ENCODE measurements around the gene ZFAND2B. TPM values are rescaled to one million over a fixed set of nuclear protein-coding genes. Genes with fewer than 3 reads are reported as not detected.

ZFAND2B gene
- total and polyA plus RNA-seq, 2 experiments from 2014 or later = 16.3 to 30.0 TPM

DNA sequence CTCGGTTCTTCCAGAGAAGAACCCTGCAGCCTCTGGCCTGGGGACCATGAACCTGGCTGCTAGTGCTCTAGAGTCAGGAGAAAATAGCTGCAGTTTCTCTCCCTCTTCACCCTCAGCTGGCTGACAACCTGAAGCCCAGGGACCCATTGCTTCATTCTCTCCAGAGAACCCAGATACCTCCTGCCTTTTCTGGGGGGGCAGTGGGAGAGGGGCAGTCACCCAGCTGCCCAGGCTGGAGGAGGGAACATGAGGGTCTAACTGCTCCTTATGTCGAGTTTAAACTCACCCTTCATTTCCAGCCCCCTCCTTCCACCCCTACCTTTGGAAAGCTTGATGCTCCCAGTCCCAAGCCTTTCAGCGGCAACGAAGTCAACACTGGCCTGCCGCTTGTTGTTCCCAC lies 7.6 kb upstream of the ZFAND2B start:
- peaks cover 10% of the 10 kb centered on the region for H3K27me3 Mint-ChIP-seq (ENCODE audit: insufficient read depth, low read depth, poor library complexity)
- H3F3A ChIP-seq (replicated peaks; ENCODE audit: low read depth) = no peaks in the 10 kb centered on the region
- no peaks in the 10 kb centered on the region for H3K79me2 ChIP-seq (replicated peaks; ENCODE audit: insufficient read depth)
- H3K4me1 ChIP-seq (ENCODE audit: insufficient read depth) = no peaks in the 10 kb centered on the region; the same call in 1 of the 2 replicates
- H3K27me3 ChIP-seq (ENCODE audit: insufficient read depth) = no peaks in the 10 kb centered on the region
- H2AFZ ChIP-seq = no peak overlapping the region
- peaks cover 10% of the 10 kb centered on the region; the same call in 2 of the 3 replicates for H3K4me1 Mint-ChIP-seq
- no peak overlapping the region for H3K27ac Mint-ChIP-seq
- no peaks in the 10 kb centered on the region for H3K36me3 Mint-ChIP-seq (ENCODE audit: low read depth)
- TF ChIP-seq, protein P1, sequence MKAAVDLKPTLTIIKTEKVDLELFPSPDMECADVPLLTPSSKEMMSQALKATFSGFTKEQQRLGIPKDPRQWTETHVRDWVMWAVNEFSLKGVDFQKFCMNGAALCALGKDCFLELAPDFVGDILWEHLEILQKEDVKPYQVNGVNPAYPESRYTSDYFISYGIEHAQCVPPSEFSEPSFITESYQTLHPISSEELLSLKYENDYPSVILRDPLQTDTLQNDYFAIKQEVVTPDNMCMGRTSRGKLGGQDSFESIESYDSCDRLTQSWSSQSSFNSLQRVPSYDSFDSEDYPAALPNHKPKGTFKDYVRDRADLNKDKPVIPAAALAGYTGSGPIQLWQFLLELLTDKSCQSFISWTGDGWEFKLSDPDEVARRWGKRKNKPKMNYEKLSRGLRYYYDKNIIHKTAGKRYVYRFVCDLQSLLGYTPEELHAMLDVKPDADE (IDR thresholded peaks at IDR 0.05) = no peak
- TF ChIP-seq JUNB (IDR thresholded peaks at IDR 0.05; ENCODE audit: unreplicated experiment) (no peak), EZH2 (IDR thresholded peaks at IDR 0.05; ENCODE audit: low read depth, unreplicated experiment) (no peak), NANOG (IDR thresholded peaks at IDR 0.05; ENCODE audit: borderline replicate concordance) (no peak), EZH2phosphoT487 (IDR thresholded peaks at IDR 0.05; ENCODE audit: unreplicated experiment) (no peak), POLR2AphosphoS5 (IDR thresholded peaks at IDR 0.05; ENCODE audit: low read depth) (no peak), ZNF114 (CRISPR knock-in tag; IDR thresholded peaks at IDR 0.05) (no peak), STAT1 (IDR thresholded peaks at IDR 0.05; ENCODE audit: unreplicated experiment) (no peak), CREB1 (CRISPR knock-in tag; IDR thresholded peaks at IDR 0.05; ENCODE audit: low read depth) (no peak), ZNF331 (CRISPR knock-in tag; IDR thresholded peaks at IDR 0.05; ENCODE audit: low read depth) (no peak)
- TF ChIP-seq, protein P2, sequence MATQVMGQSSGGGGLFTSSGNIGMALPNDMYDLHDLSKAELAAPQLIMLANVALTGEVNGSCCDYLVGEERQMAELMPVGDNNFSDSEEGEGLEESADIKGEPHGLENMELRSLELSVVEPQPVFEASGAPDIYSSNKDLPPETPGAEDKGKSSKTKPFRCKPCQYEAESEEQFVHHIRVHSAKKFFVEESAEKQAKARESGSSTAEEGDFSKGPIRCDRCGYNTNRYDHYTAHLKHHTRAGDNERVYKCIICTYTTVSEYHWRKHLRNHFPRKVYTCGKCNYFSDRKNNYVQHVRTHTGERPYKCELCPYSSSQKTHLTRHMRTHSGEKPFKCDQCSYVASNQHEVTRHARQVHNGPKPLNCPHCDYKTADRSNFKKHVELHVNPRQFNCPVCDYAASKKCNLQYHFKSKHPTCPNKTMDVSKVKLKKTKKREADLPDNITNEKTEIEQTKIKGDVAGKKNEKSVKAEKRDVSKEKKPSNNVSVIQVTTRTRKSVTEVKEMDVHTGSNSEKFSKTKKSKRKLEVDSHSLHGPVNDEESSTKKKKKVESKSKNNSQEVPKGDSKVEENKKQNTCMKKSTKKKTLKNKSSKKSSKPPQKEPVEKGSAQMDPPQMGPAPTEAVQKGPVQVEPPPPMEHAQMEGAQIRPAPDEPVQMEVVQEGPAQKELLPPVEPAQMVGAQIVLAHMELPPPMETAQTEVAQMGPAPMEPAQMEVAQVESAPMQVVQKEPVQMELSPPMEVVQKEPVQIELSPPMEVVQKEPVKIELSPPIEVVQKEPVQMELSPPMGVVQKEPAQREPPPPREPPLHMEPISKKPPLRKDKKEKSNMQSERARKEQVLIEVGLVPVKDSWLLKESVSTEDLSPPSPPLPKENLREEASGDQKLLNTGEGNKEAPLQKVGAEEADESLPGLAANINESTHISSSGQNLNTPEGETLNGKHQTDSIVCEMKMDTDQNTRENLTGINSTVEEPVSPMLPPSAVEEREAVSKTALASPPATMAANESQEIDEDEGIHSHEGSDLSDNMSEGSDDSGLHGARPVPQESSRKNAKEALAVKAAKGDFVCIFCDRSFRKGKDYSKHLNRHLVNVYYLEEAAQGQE (IDR thresholded peaks at IDR 0.05; ENCODE audit: unreplicated experiment) = no peak
- TF ChIP-seq, protein P3, sequence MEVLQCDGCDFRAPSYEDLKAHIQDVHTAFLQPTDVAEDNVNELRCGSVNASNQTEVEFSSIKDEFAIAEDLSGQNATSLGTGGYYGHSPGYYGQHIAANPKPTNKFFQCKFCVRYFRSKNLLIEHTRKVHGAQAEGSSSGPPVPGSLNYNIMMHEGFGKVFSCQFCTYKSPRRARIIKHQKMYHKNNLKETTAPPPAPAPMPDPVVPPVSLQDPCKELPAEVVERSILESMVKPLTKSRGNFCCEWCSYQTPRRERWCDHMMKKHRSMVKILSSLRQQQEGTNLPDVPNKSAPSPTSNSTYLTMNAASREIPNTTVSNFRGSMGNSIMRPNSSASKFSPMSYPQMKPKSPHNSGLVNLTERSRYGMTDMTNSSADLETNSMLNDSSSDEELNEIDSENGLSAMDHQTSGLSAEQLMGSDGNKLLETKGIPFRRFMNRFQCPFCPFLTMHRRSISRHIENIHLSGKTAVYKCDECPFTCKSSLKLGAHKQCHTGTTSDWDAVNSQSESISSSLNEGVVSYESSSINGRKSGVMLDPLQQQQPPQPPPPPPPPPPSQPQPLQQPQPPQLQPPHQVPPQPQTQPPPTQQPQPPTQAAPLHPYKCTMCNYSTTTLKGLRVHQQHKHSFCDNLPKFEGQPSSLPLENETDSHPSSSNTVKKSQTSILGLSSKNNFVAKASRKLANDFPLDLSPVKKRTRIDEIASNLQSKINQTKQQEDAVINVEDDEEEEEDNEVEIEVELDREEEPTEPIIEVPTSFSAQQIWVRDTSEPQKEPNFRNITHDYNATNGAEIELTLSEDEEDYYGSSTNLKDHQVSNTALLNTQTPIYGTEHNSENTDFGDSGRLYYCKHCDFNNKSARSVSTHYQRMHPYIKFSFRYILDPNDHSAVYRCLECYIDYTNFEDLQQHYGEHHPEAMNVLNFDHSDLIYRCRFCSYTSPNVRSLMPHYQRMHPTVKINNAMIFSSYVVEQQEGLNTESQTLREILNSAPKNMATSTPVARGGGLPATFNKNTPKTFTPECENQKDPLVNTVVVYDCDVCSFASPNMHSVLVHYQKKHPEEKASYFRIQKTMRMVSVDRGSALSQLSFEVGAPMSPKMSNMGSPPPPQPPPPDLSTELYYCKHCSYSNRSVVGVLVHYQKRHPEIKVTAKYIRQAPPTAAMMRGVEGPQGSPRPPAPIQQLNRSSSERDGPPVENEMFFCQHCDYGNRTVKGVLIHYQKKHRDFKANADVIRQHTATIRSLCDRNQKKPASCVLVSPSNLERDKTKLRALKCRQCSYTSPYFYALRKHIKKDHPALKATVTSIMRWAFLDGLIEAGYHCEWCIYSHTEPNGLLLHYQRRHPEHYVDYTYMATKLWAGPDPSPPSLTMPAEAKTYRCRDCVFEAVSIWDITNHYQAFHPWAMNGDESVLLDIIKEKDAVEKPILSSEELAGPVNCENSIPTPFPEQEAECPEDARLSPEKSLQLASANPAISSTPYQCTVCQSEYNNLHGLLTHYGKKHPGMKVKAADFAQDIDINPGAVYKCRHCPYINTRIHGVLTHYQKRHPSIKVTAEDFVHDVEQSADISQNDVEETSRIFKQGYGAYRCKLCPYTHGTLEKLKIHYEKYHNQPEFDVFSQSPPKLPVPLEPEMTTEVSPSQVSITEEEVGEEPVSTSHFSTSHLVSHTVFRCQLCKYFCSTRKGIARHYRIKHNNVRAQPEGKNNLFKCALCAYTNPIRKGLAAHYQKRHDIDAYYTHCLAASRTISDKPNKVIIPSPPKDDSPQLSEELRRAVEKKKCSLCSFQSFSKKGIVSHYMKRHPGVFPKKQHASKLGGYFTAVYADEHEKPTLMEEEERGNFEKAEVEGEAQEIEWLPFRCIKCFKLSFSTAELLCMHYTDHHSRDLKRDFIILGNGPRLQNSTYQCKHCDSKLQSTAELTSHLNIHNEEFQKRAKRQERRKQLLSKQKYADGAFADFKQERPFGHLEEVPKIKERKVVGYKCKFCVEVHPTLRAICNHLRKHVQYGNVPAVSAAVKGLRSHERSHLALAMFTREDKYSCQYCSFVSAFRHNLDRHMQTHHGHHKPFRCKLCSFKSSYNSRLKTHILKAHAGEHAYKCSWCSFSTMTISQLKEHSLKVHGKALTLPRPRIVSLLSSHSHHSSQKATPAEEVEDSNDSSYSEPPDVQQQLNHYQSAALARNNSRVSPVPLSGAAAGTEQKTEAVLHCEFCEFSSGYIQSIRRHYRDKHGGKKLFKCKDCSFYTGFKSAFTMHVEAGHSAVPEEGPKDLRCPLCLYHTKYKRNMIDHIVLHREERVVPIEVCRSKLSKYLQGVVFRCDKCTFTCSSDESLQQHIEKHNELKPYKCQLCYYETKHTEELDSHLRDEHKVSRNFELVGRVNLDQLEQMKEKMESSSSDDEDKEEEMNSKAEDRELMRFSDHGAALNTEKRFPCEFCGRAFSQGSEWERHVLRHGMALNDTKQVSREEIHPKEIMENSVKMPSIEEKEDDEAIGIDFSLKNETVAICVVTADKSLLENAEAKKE (CRISPR knock-in tag; IDR thresholded peaks at IDR 0.05) = no peak
- TF ChIP-seq, protein P4, sequence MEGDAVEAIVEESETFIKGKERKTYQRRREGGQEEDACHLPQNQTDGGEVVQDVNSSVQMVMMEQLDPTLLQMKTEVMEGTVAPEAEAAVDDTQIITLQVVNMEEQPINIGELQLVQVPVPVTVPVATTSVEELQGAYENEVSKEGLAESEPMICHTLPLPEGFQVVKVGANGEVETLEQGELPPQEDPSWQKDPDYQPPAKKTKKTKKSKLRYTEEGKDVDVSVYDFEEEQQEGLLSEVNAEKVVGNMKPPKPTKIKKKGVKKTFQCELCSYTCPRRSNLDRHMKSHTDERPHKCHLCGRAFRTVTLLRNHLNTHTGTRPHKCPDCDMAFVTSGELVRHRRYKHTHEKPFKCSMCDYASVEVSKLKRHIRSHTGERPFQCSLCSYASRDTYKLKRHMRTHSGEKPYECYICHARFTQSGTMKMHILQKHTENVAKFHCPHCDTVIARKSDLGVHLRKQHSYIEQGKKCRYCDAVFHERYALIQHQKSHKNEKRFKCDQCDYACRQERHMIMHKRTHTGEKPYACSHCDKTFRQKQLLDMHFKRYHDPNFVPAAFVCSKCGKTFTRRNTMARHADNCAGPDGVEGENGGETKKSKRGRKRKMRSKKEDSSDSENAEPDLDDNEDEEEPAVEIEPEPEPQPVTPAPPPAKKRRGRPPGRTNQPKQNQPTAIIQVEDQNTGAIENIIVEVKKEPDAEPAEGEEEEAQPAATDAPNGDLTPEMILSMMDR (conservative IDR thresholded peaks at IDR 0.05; ENCODE audit: low read depth in 2 of 2) = no peak
- DNase-seq (ENCODE audit: low spot score) (no peak), ATAC-seq (no peak)
- H3K4me3 Mint-ChIP-seq = no peak overlapping the region
- no peaks in the 10 kb centered on the region for H3K9me2 ChIP-seq (ENCODE audit: insufficient read depth)
- H3K9me3 Mint-ChIP-seq = peaks cover 6% of the 10 kb centered on the region; the same call in 1 of the 3 replicates
- no peak overlapping the region for H3K4me3 ChIP-seq
- no peak overlapping the region for H3K4me2 ChIP-seq
- no peak overlapping the region for H3K27ac ChIP-seq (ENCODE audit: low read depth)
- no peaks in the 10 kb centered on the region for H3K36me3 ChIP-seq (ENCODE audit: insufficient read depth)
- H4K20me1 ChIP-seq (replicated peaks; ENCODE audit: insufficient read depth) = no peaks in the 10 kb centered on the region

Measured in GM23338 (cell line).